Pulmonary artery endothelial cell (primary cell): ENCODE results near the gene CRY1. TPM values are rescaled to one million over a fixed set of nuclear protein-coding genes. Genes with fewer than 3 reads are reported as not detected.

Source experiments
- DNase-seq: peaks from one replicate; pipeline ENCODE4 v3.0.0-alpha.2; 2011; ENCODE audit warnings: low read depth, low spot score
- total RNA-seq: library from RNA; depleted of rRNA; stranded (reverse); fragments of >200 nt; gene quantifications from 2 replicates; pipeline ENCODE4 v1.2.3, GENCODE V29; 2014

CRY1 gene
- total RNA-seq, 1 donor from 2014 or later: 14.6 TPM

DNA sequence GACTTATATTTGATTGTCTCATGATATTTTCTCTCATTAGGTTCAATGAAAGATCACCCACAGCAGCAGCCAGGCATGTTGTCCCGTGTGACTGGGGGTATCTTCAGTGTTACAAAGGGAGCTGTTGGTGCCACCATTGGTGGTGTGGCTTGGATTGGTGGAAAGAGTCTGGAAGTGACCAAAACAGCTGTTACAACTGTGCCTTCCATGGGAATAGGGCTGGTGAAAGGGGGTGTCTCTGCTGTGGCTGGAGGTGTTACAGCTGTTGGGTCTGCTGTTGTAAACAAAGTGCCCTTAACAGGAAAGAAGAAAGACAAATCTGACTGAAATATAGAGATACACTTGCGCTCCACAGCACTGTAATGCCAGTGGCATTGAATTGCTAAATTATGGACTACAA is 122.3 kb downstream of the CRY1 start:
- no peak for DNase-seq

GRCh38 chr12:106964526-106964925 is 128.8 kb downstream of the CRY1 start:
- no peak for DNase-seq

GRCh38 chr12:106962286-106962685 is 131.1 kb downstream of the CRY1 start:
- DNase-seq: no peak

DNA sequence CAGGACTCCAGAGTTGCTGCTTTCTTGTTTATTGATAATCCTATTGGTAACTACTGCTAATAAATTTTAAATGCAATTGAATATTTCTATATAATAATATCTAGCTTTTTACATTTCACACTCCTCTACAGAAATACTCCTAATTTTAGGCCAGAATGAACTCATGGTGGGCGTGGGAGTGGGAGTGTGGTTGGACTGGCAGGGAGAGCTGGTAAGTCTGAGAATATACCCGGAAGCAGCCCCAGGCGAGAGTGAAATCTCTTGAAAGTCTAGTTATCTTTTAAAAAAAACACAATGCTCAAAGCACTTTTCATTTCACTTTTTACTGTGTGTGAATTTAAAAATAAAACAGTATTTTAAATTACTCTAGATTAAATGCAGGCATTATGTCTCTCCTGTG is 132.9 kb downstream of the CRY1 start:
- DNase-seq: no peak

- no peak for DNase-seq
Measured at GRCh38 chr12:106957583-106957982, 135.8 kb downstream of the CRY1 start.

DNA sequence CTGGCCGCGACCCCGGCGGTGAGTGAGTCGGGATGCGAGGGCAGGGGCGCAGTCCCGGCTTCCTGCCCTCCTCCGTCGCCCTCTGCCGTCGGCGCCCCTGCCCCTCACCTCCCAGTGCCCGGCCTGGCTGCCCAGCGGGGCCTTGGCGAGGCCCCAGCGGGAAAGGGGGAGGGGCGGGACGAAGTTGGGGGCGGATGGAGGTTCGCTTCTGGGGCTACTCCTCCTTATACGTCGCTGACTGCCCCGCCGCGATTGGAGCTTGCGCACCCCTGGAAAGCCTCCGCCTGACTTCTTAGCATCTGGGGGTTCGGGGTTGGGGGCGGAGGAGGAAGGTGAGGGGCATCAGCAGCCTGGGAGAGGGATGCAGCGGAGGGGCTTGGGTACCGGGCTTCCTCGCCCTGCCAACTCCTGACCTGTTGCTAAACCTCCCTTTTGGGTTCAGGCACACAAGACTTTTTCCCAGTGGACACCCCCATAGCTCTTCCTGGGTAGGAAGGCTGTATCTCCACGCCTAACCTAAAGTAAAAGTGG is 137.2 kb downstream of the CRY1 start:
- DNase-seq: no peak

DNA sequence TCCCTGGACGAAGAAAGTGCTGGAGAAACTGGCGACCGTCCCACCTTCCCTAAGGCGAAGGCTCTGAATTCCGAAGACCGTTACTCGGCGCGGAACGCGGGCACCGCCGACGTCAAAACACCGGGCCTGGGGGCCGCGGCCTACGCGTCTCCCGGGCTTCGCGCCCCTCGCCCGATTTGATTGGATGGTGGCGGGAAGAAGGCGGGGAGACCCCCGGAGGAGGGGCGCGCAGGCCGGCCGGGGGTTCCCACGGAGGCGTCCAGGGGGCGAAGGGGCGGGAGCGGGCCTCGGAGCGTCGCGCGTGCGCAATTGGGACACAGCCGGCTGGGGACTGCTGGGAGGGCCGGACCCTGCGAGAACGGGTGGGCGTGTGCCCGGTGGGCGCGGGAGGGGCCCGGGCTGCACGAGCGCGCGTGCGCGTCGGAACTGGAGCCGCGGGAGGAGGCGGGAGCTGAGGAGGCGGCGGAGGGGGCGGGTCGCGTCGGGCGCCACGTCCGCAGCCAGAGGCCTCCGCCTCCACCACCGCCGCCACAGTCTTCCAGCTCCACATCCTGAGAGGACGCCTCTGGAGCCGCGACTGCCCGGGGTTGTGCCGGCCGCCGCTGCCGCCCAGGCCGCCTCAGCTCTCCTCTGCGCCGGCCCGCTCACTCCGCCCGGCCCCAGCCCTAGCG is 137.8 kb downstream of the CRY1 start, which contains the start of gene TMEM263:
TMEM263 (plus strand) TSS at position 531 of the 671 bp plus-strand sequence. CDS start 11,210 bp downstream, outside the sequence.
- peak; percentile 86 for DNase-seq

- no peak for DNase-seq
Measured at GRCh38 chr12:106954462-106955376, 138.6 kb downstream of the CRY1 start.

DNA sequence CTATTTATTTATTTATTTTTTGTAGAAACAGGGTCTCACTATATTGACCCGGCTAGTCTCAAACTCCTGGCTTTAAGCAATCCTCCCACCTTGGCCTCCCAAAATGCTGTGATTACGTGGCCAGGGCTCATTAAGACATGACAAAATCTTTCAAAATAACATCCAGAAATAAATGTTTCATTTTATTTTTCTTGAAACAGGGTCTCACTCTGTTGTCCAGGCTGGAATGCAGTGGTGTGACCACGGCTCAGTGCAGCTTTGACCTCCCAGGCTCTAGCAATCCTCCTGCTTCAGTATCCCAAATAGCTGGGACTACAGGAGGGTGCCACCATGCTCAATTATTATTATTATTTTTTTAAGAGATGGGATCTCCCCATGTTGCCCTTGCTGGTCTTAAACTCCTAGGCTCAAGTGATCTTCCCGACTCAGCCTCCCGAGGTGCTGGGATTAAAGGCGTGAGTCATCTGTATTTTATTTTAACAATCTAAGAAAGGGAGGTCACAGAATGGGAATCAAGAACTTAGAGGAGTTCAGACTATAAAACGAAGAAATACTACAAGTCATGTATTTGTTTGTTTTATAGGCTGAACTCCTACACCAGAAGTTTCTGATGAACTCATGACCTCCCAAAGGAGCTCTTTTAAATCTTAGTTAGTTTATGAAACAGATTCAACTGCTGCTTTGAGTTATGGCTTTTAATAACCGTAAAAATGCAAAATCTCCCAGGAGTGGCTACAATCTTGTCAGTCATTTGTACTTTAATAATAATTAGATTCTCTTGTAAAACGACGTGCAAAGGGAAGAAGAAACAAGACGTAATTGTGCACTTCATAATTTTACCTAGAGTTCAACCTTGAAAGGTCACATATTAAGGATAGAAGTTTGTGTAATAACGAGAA is 139.7 kb downstream of the CRY1 start:
- DNase-seq: no peak

GRCh38 chr12:106950591-106950990 is 142.8 kb downstream of the CRY1 start:
- no peak for DNase-seq

DNA sequence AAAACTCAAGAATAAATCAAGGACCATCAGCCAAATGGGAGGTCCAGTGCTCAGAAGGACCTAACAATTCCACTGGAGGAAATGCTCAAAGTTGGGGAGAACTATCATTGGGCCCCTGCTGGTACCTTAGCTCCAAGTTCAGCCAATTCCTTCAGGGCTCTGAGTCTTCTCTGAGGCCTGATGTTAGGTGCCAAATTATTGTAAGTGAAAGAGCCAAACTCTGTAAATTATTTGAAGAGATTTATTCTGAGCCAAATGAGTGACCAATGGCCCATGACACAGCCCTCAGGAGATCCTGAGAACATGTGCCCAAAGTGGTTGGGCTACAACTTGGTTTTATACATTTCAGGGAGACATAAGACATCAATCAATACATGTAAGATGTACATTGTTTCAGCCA is 145.9 kb downstream of the CRY1 start:
- no peak for DNase-seq

GRCh38 chr12:106945261-106945851 is 148.0 kb downstream of the CRY1 start:
- DNase-seq: no peak

GRCh38 chr12:106942775-106943174 is 150.6 kb downstream of the CRY1 start:
- DNase-seq: no peak

GRCh38 chr12:106941481-106942156 is 151.7 kb downstream of the CRY1 start:
- no peak for DNase-seq

Other genes with a start within 250 kb of the CRY1 start
- 58.8 and 66.0 TPM in 2 replicates for gene TMEM263, start 137.6 kb downstream of the CRY1 start, total RNA-seq
- gene MTERF2, start 106.4 kb downstream of the CRY1 start, total RNA-seq: 3.8 and 10.6 TPM in 2 replicates